Endothelial cell of umbilical vein (primary cell): ENCODE measurements around the gene MYBBP1A. TPM values are rescaled to one million over a fixed set of nuclear protein-coding genes. Genes with fewer than 3 reads are reported as not detected.

ENCODE experiments used
- BruUV-seq: library from RNA; stranded (reverse); fragments of 400-500 nt; replicated peaks from 2 replicates; lab custom pipeline; 2021; lab: Mats Ljungman, UMichigan
- CTCF ChIA-PET: fragments of 300-600, 350-600 bp; sonication (Branson Sonifier 250); formaldehyde crosslinking; loops from one replicate; lab custom pipeline; 2021; ENCODE audit warnings: antibody characterized with exemption, inconsistent platforms; lab: Charles Lee
- POLR2A ChIA-PET: fragments of 300-600, 350-600 bp; sonication (Branson Sonifier 250); formaldehyde crosslinking; loops from one replicate; lab custom pipeline; 2021; ENCODE audit warnings: antibody characterized with exemption, inconsistent platforms; lab: Charles Lee
- DNase-seq: peaks from one replicate; pipeline ENCODE4 v3.0.0-alpha.2; 2011; ENCODE audit warnings: low read depth, low spot score
- FAIRE-seq: peaks from 2 replicates; lab custom pipeline; 2011; peaks lifted over from hg19 to GRCh38; lab: Jason Lieb, UNC
- H2AFZ ChIP-seq: 2 replicates; pipeline ENCODE4 v1.6.0; 2012; ENCODE audit warnings: low read depth, low read length, control low read depth, inconsistent platforms
- H3K27ac ChIP-seq: 2 replicates; pipeline ENCODE4 v1.5.1; 2011; ENCODE audit warnings: low read depth, mild to moderate bottlenecking, control low read depth, low read length, moderate library complexity; ENCODE audit not compliant: insufficient read depth
- H3K27me3 ChIP-seq, 2 experiments: 2 replicates each; pipeline versions ENCODE4 v1.6.0 to v1.6.1; 2011; ENCODE audit warnings: low read length in 2 of 2, mixed read lengths in 1 of 2; ENCODE audit not compliant: control insufficient read depth in 2 of 2, insufficient read depth in 2 of 2
- H3K36me3 ChIP-seq, 2 experiments: 2 replicates in 1 of 2; 3 replicates in 1 of 2; pipeline ENCODE4 v1.5.1; 2011; ENCODE audit warnings: low read length in 2 of 2, mild to moderate bottlenecking in 1 of 2, moderate library complexity in 1 of 2; ENCODE audit not compliant: control insufficient read depth in 2 of 2, insufficient read depth in 2 of 2; ENCODE audit errors: extremely low read depth in 1 of 2
- H3K4me1 ChIP-seq: 3 replicates; pipeline ENCODE4 v1.5.1; 2011; ENCODE audit warnings: mild to moderate bottlenecking, low read length; ENCODE audit not compliant: control insufficient read depth, insufficient read depth; ENCODE audit errors: extremely low read depth
- H3K4me2 ChIP-seq: 2 replicates; pipeline ENCODE4 v1.6.1; 2011; ENCODE audit warnings: low read length, control low read depth, mixed read lengths; ENCODE audit not compliant: insufficient read depth
- H3K4me3 ChIP-seq, 3 experiments: fragments of 200-600 bp in 1 of 3; sonication (generic), shearing (Covaris generic) in 1 of 3; replicated peaks in 1 of 3; 2 replicates each; pipeline ENCODE4 v1.5.1; 2011 to 2016; ENCODE audit warnings: control low read depth in 3 of 3, low read length in 3 of 3, mild to moderate bottlenecking in 2 of 3, inconsistent platforms in 1 of 3, low read depth in 1 of 3, moderate library complexity in 1 of 3; ENCODE audit not compliant: insufficient read depth in 1 of 3
- H3K79me2 ChIP-seq: 2 replicates; pipeline ENCODE4 v1.6.0; 2012; ENCODE audit warnings: low read length, inconsistent platforms; ENCODE audit not compliant: control insufficient read depth, insufficient read depth
- H3K9ac ChIP-seq: replicated peaks from 2 replicates; pipeline ENCODE3; 2011; ENCODE audit warnings: low read length, control low read depth; ENCODE audit not compliant: insufficient read depth; ENCODE audit errors: extremely low read depth
- H3K9me1 ChIP-seq: replicated peaks from 3 replicates; pipeline ENCODE4 v1.6.0; 2011; ENCODE audit warnings: mild to moderate bottlenecking, low read length; ENCODE audit not compliant: control insufficient read depth, insufficient read depth; ENCODE audit errors: extremely low read depth
- H3K9me3 ChIP-seq: replicated peaks from 2 replicates; pipeline ENCODE4 v1.5.1; 2012; ENCODE audit warnings: low read length, inconsistent platforms; ENCODE audit not compliant: control insufficient read depth, insufficient read depth
- H4K20me1 ChIP-seq: replicated peaks from 2 replicates; pipeline ENCODE3; 2011; ENCODE audit warnings: mild to moderate bottlenecking, low read length; ENCODE audit not compliant: control insufficient read depth, insufficient read depth; ENCODE audit errors: extremely low read depth
- CTCF ChIP-seq, 2 donors: IDR thresholded peaks; 1 replicate in 1 of 2; 2 replicates in 1 of 2; pipeline ENCODE4 v1.5.1; 2011; ENCODE audit warnings: low read length in 2 of 2, mild to moderate bottlenecking in 2 of 2, moderate library complexity in 2 of 2, control low read depth in 1 of 2, inconsistent platforms in 1 of 2, low read depth in 1 of 2; ENCODE audit not compliant: insufficient read depth in 1 of 2; ENCODE audit errors: extremely low read depth in 1 of 2
- EZH2 ChIP-seq: IDR thresholded peaks from 2 replicates; pipeline ENCODE4 v1.6.1; 2012; ENCODE audit warnings: borderline replicate concordance, low read depth, mild to moderate bottlenecking, moderate library complexity, low read length, inconsistent platforms; ENCODE audit not compliant: severe bottlenecking
- FOS ChIP-seq: IDR thresholded peaks from 2 replicates; pipeline ENCODE4 v1.6.1; 2011; ENCODE audit warnings: mild to moderate bottlenecking, low read length, moderate library complexity, borderline replicate concordance; ENCODE audit not compliant: insufficient read depth
- GATA2 ChIP-seq: IDR thresholded peaks from 2 replicates; pipeline ENCODE4 v1.7.0; 2011; ENCODE audit warnings: low read depth, mild to moderate bottlenecking, moderate library complexity, mixed read lengths, low read length; ENCODE audit not compliant: insufficient read length, insufficient read depth
- JUN ChIP-seq: IDR thresholded peaks from 2 replicates; pipeline ENCODE4 v1.6.1; 2011; ENCODE audit warnings: borderline replicate concordance, low read depth; ENCODE audit not compliant: insufficient read length, insufficient read depth
- MAX ChIP-seq: IDR thresholded peaks from 2 replicates; pipeline ENCODE4 v1.6.1; 2011; ENCODE audit not compliant: insufficient read depth, insufficient read length
- MYC ChIP-seq: IDR thresholded peaks from one replicate; pipeline ENCODE4 v1.6.1; 2011; ENCODE audit warnings: mild to moderate bottlenecking, low read depth, low read length
- POLR2A ChIP-seq: IDR thresholded peaks from 2 replicates; pipeline ENCODE4 v1.6.1; 2012; ENCODE audit warnings: low read depth, mild to moderate bottlenecking, control low read depth, low read length
- POLR2AphosphoS5 ChIP-seq: IDR thresholded peaks from 2 replicates; pipeline ENCODE4 v1.6.1; 2012; ENCODE audit warnings: low read depth, mild to moderate bottlenecking, control low read depth, low read length, moderate library complexity; ENCODE audit not compliant: insufficient read depth
- dilution Hi-C: fragments of 300-500 bp; cut with MboI; formaldehyde crosslinking; loops from one replicate; pipeline ENCODE4 v1.15.0; 2019; ENCODE audit warnings: low sequenced_read_pairs; ENCODE audit not compliant: extremely low pct_ligation_motif_present
- intact Hi-C: fragments of 100-400 bp; cut with micrococcal nuclease; formaldehyde crosslinking; loops from one replicate; pipeline ENCODE4 v1.10.0; 2022
- polyA plus RNA-seq, 4 experiments: library from polyadenylated mRNA; depleted of rRNA in 3 of 4; stranded (reverse) in 3 of 4; unstranded in 1 of 4; fragments of >200 nt; gene quantifications; 2 replicates each; pipeline versions ENCODE4 v1.2.1 to v1.2.3, GENCODE V29; 2011 to 2012; ENCODE audit warnings: missing spikeins in 1 of 4
- total RNA-seq: library from RNA; stranded (reverse); gene quantifications from 2 replicates; pipeline ENCODE4 v1.2.3, GENCODE V29; 2021

MYBBP1A gene
- total and polyA plus RNA-seq, 2 donors (not counting 3 experiments of a cell fraction or from before 2014, with no cell fraction given), result 26.8 to 79.2 TPM

GRCh38 chr17:4584917-4585637, 29.9 kb upstream of the MYBBP1A start:
- H3K36me3 ChIP-seq, result no peaks in the 10 kb centered on the region
- no peaks in the 10 kb centered on the region for H3K9me3 ChIP-seq
- H2AFZ ChIP-seq, result no peak overlapping the region
- no peak overlapping the region for H3K9ac ChIP-seq
- no peak overlapping the region for H3K4me2 ChIP-seq
- dilution Hi-C loops, result no loop called here
- no peaks in the 10 kb centered on the region for H3K9me1 ChIP-seq
- peaks cover 29 to 35% of the 10 kb centered on the region in 2 experiments for H3K27me3 ChIP-seq
- H3K4me3 ChIP-seq, result no peak overlapping the region
- H3K4me1 ChIP-seq, result no peaks in the 10 kb centered on the region
- TF ChIP-seq MAX (no peak), EZH2 (no peak), POLR2AphosphoS5 (no peak), FOS (no peak), JUN (no peak), POLR2A (no peak), GATA2 (no peak), MYC (no peak), CTCF (IDR thresholded peaks at IDR 0.05; ENCODE audit: extremely low read depth in 1 of 2, insufficient read depth in 1 of 2, low read depth in 1 of 2, low read length in 2 of 2) (no peak)
- no TSS peak for BruUV-seq
- no peak overlapping the region for H3K27ac ChIP-seq
- intact Hi-C loops, result no loop called here
- H3K79me2 ChIP-seq, result no peaks in the 10 kb centered on the region
- ChIA-PET CTCF (interaction anchor here (2.2 kb wide), 1 partner anchor 18 kb away, joined by 24 read pairs; no protein-coding TSS in a partner anchor), POLR2A (no interaction called here)
- FAIRE-seq (no peak), DNase-seq (no peak)
- H4K20me1 ChIP-seq, result no peaks in the 10 kb centered on the region
